GM18502 (cell line): ENCODE measurements around the gene CSH1.
"Not testable (repeated sequence)": the region's sequence is repeated elsewhere in the genome, so short reads cannot be mapped to it uniquely, and the experiment has no call there.

Experiments used
- ATAC-seq: cut with Tn5 transposase; IDR thresholded peaks from one replicate; pipeline ENCODE4 v1.9.1; 2021; ENCODE audit warnings: mild to moderate bottlenecking; ENCODE audit not compliant: unreplicated experiment, poor library complexity

Gene CSH1

GRCh38 chr17:63929860-63930766, 33.7 kb upstream of the CSH1 start:
- ATAC-seq = no peak

GRCh38 chr17:63928966-63929695, 32.8 kb upstream of the CSH1 start:
- no peak for ATAC-seq

- ATAC-seq = no peak
Observed at GRCh38 chr17:63928172-63928666, 31.8 kb upstream of the CSH1 start.

GRCh38 chr17:63927464-63928171, 31.2 kb upstream of the CSH1 start:
- no peak for ATAC-seq

GRCh38 chr17:63926164-63926563, 29.8 kb upstream of the CSH1 start:
- ATAC-seq = no peak

- no peak for ATAC-seq
Observed at GRCh38 chr17:63925615-63926014, 29.2 kb upstream of the CSH1 start.

- not testable (repeated sequence) for ATAC-seq
Observed at GRCh38 chr17:63922402-63922801, 26.0 kb upstream of the CSH1 start.

- ATAC-seq = not testable (repeated sequence)
Observed at GRCh38 chr17:63920779-63921178, 24.4 kb upstream of the CSH1 start.

- not testable (repeated sequence) for ATAC-seq
Observed at GRCh38 chr17:63920050-63920449, 23.7 kb upstream of the CSH1 start.

- peak; percentile 68 for ATAC-seq
Observed at GRCh38 chr17:63919311-63919723, 22.9 kb upstream of the CSH1 start.

- not testable (repeated sequence) for ATAC-seq
Observed at GRCh38 chr17:63918789-63919305, 22.5 kb upstream of the CSH1 start, which contains the start of gene GH1. GH1 (minus strand) TSS chr17:63918839; CDS start chr17:63918776, 63 bp downstream.

- no peak for ATAC-seq
Observed at GRCh38 chr17:63918305-63918704, 21.9 kb upstream of the CSH1 start.

- ATAC-seq = no peak
Observed at GRCh38 chr17:63917646-63918045, 21.3 kb upstream of the CSH1 start.

- ATAC-seq = not testable (repeated sequence)
Observed at GRCh38 chr17:63917206-63917605, 20.8 kb upstream of the CSH1 start.

- no peak for ATAC-seq
Observed at GRCh38 chr17:63916566-63917185, 20.3 kb upstream of the CSH1 start.

- not testable (repeated sequence) for ATAC-seq
Observed at GRCh38 chr17:63915753-63916152, 19.4 kb upstream of the CSH1 start.

GRCh38 chr17:63914471-63914870, 18.1 kb upstream of the CSH1 start:
- no peak for ATAC-seq

GRCh38 chr17:63911657-63912100, 15.3 kb upstream of the CSH1 start:
- no peak for ATAC-seq

- ATAC-seq = no peak
Observed at GRCh38 chr17:63911041-63911635, 14.8 kb upstream of the CSH1 start, which contains the start of gene CSHL1. CSHL1 (minus strand) TSS chr17:63911258; CDS start chr17:63911196, 62 bp downstream.
